ENCODE results near the gene ZFAND6. TPM values are rescaled to one million over a fixed set of nuclear protein-coding genes. Genes with fewer than 3 reads are reported as not detected.

Gene ZFAND6
- total RNA-seq, 2 donors from 2014 or later = 21.8 to 39.7 TPM

GRCh38 chr15:80182611-80183261 is 123.3 kb downstream of the ZFAND6 start:
- intact Hi-C loops (cut with DNase I) = no loop called here
- no peak for DNase-seq
- Histone ChIP-seq H3K9me3 (no peaks in the 10 kb centered on the region), H3K36me3 (replicated peaks in 1 of 2; ENCODE audit: insufficient read depth in 1 of 2, low read depth in 2 of 2) (no peaks in the 10 kb centered on the region), H3K4me1 (no peaks in the 10 kb centered on the region), H3K27ac (no peak overlapping the region), H3K27me3 (no peaks in the 10 kb centered on the region), H3K4me3 (no peak overlapping the region)
- no peak for TF ChIP-seq POLR2A (IDR thresholded peaks at IDR 0.05)
- TF ChIP-seq CTCF (IDR thresholded peaks at IDR 0.05) = no peak
- no peak for ATAC-seq
- WGBS, 2 donors = 50 to 52% methylated on average over 5 of the region's 5 CpGs

- Histone ChIP-seq H3K4me3 (no peak overlapping the region), H3K4me1 (no peaks in the 10 kb centered on the region), H3K27ac (no peak overlapping the region), H3K9me3 (no peaks in the 10 kb centered on the region), H3K36me3 (replicated peaks in 1 of 2; ENCODE audit: insufficient read depth in 1 of 2, low read depth in 2 of 2) (no peaks in the 10 kb centered on the region), H3K27me3 (no peaks in the 10 kb centered on the region)
- WGBS, 2 donors = 90 to 93% methylated on average over 10 of the region's 10 CpGs
- no peak for TF ChIP-seq CTCF (IDR thresholded peaks at IDR 0.05)
- no peak for TF ChIP-seq POLR2A (IDR thresholded peaks at IDR 0.05)
- DNase-seq (no peak), ATAC-seq (no peak)
- intact Hi-C loops (cut with DNase I) = no loop called here
Measured at GRCh38 chr15:80183306-80183705, 123.8 kb downstream of the ZFAND6 start.

- intact Hi-C loops (cut with DNase I) = no loop called here
- TF ChIP-seq POLR2A (IDR thresholded peaks at IDR 0.05) (no peak), CTCF (IDR thresholded peaks at IDR 0.05) (no peak)
- Histone ChIP-seq H3K27ac (no peak overlapping the region), H3K9me3 (no peaks in the 10 kb centered on the region), H3K36me3 (replicated peaks in 1 of 2; ENCODE audit: insufficient read depth in 1 of 2, low read depth in 2 of 2) (no peaks in the 10 kb centered on the region), H3K4me1 (no peaks in the 10 kb centered on the region), H3K4me3 (no peak overlapping the region), H3K27me3 (no peaks in the 10 kb centered on the region)
- no peak for DNase-seq
- WGBS, 2 donors = 80 to 81% methylated on average over 6 of the region's 6 CpGs
- no peak for ATAC-seq
Measured at GRCh38 chr15:80183886-80184285, 124.4 kb downstream of the ZFAND6 start.

- Histone ChIP-seq H3K9me3 (no peaks in the 10 kb centered on the region), H3K4me3 (no peak overlapping the region), H3K36me3 (replicated peaks in 1 of 2; ENCODE audit: insufficient read depth in 1 of 2, low read depth in 2 of 2) (no peaks in the 10 kb centered on the region), H3K27ac (no peak overlapping the region), H3K27me3 (no peaks in the 10 kb centered on the region), H3K4me1 (no peaks in the 10 kb centered on the region)
- intact Hi-C loops (cut with DNase I) = no loop called here
- ATAC-seq (no peak), DNase-seq (no peak)
- 81 to 90% methylated on average over 7 of the region's 7 CpGs for WGBS, 2 donors
- no peak for TF ChIP-seq CTCF (IDR thresholded peaks at IDR 0.05)
- no peak for TF ChIP-seq POLR2A (IDR thresholded peaks at IDR 0.05)
Measured at GRCh38 chr15:80184554-80184953, 125.1 kb downstream of the ZFAND6 start.

GRCh38 chr15:80185152-80185551 is 125.7 kb downstream of the ZFAND6 start:
- Histone ChIP-seq H3K9me3 (no peaks in the 10 kb centered on the region), H3K4me1 (no peaks in the 10 kb centered on the region), H3K27me3 (no peaks in the 10 kb centered on the region), H3K4me3 (no peak overlapping the region), H3K36me3 (replicated peaks in 1 of 2; ENCODE audit: insufficient read depth in 1 of 2, low read depth in 2 of 2) (no peaks in the 10 kb centered on the region), H3K27ac (no peak overlapping the region)
- 91 to 92% methylated on average over 2 of the region's 2 CpGs for WGBS, 2 donors
- TF ChIP-seq POLR2A (IDR thresholded peaks at IDR 0.05) (no peak), CTCF (IDR thresholded peaks at IDR 0.05) (no peak)
- no peak for ATAC-seq
- no peak for DNase-seq
- intact Hi-C loops (cut with DNase I) = no loop called here
